Stimulated activated CD8-positive, alpha-beta memory T cell treated with anti-CD3 and anti-CD28 coated beads, Interleukin-15, amount 100 ng/mL, for 24 hours (primary cell): ENCODE data around the gene OR10G8.

Experiments
- DNase-seq: peaks from one replicate; pipeline ENCODE4 v3.0.0-alpha.2; 2020; ENCODE audit warnings: low read depth

Gene OR10G8

DNA sequence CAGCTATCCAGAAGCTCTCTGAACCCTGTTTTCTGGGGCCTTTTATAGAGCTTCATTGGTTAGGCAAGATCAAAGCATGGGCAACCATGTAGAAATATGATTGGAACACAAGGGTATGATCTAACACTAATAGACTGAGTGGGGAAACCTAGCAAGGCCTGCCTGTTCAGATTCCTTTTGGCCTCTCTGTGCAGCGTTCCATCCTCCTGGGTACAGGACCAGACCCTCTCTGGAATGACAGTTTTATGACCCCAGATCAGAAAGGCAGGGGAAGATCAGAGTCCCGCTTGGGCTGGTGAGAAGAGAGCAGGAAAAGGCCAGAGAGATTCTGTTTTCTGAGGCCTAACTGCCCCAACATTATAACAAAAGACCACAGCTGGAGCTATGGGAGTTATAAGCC is 52.0 kb downstream of the OR10G8 start:
- no peak for DNase-seq

DNA sequence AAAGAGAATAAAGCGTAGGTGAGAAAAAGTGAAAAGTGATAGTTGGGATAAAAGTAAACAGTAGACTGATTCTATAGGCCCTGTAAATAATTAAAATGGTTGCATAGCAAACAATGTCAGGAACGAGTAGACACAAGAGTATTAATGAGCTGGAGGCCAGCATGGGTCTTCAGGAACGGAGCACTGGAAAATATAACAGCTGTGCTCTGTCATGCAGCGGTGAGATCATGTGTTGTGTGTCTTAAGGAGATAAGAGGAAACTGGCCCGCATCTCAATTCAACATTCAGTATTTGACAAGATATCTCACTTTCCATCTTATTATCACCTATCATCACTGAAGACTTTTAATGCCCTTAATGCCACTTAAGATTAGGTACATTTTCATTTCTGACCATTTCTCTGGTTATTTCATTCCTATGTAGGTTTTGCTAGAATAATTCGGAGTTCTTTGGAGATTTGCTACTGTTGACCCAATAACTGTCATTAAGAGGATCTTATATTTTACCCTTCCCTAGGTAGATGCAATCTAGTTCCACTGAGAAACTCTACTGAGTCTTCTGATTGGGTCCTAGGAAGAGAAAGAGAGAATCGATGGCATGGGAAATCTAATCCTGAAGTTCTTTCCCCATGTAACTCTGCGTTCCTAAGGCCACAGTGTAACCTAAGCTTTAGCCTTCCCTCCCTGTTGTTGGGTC is 53.2 kb downstream of the OR10G8 start:
- DNase-seq, result no peak
